B cell (primary cell): Measurements from ENCODE around the gene PRM1. TPM values are rescaled to one million over a fixed set of nuclear protein-coding genes. Genes with fewer than 3 reads are reported as not detected.

Experiments used
- ATAC-seq: fragments of 200-7000 bp; cut with Tn5 transposase; one replicate; pipeline ENCODE4 v1.10.0; 2021; ENCODE audit warnings: low read depth, mild to moderate bottlenecking, moderate number of reproducible peaks, moderate library complexity
- CTCF ChIA-PET: fragments of 350-600 bp; sonication (Branson Sonifier 250); formaldehyde crosslinking; loops from one replicate; lab custom pipeline; 2021; ENCODE audit warnings: antibody characterized with exemption, inconsistent platforms; lab: Charles Lee
- POLR2A ChIA-PET: fragments of 350-600 bp; sonication (Branson Sonifier 250); formaldehyde crosslinking; loops from one replicate; lab custom pipeline; 2021; ENCODE audit warnings: antibody characterized with exemption; lab: Charles Lee
- DNase-seq: peaks from one replicate; pipeline ENCODE4 v3.0.0; 2013
- H2AFZ ChIP-seq: 2 replicates; pipeline ENCODE4 v1.6.1; 2012; ENCODE audit warnings: mild to moderate bottlenecking, low read depth, low read length; ENCODE audit not compliant: insufficient read depth, poor library complexity, severe bottlenecking
- H3K27ac ChIP-seq, 2 donors: 1 replicate in 1 of 2; 2 replicates in 1 of 2; pipeline ENCODE4 v1.5.1; 2012 to 2013; ENCODE audit warnings: low read length in 2 of 2, mild to moderate bottlenecking in 2 of 2, moderate library complexity in 1 of 2
- H3K27me3 ChIP-seq, 4 experiments: fragments of 200-600 bp in 1 of 4; sonication (generic) in 1 of 4; replicated peaks in 1 of 4; 1 replicate in 2 of 4; 2 replicates in 2 of 4; pipeline versions ENCODE4 v1.6.1 to v1.7.0; 2013 to 2016; ENCODE audit warnings: low read length in 3 of 4, mild to moderate bottlenecking in 2 of 4, mixed read lengths in 1 of 4, moderate library complexity in 1 of 4; ENCODE audit not compliant: insufficient read depth in 4 of 4, control insufficient read depth in 3 of 4; ENCODE audit errors: control extremely low read depth in 1 of 4
- H3K36me3 ChIP-seq, 2 experiments: replicated peaks in 1 of 2; 1 replicate in 1 of 2; 2 replicates in 1 of 2; pipeline versions ENCODE4 v1.6.1 to v1.7.1; 2013; ENCODE audit warnings: low read length in 1 of 2; ENCODE audit not compliant: insufficient read depth in 2 of 2, control insufficient read depth in 1 of 2; ENCODE audit errors: control extremely low read depth in 1 of 2, extremely low read depth in 1 of 2
- H3K4me1 ChIP-seq, 2 donors: fragments of 200-600 bp in 1 of 2; sonication (generic) in 1 of 2; 1 replicate in 1 of 2; 2 replicates in 1 of 2; pipeline versions ENCODE4 v1.5.1 to v1.6.1; 2013 to 2017; ENCODE audit warnings: low read length in 2 of 2; ENCODE audit not compliant: control insufficient read depth in 2 of 2, insufficient read depth in 2 of 2
- H3K4me2 ChIP-seq: replicated peaks from 2 replicates; pipeline ENCODE3; 2012; ENCODE audit warnings: mild to moderate bottlenecking, low read depth, low read length; ENCODE audit not compliant: poor library complexity, severe bottlenecking
- H3K4me3 ChIP-seq, 5 experiments: fragments of 200-600 bp in 1 of 5; sonication (generic) in 1 of 5; 1 replicate in 3 of 5; 2 replicates in 2 of 5; pipeline versions ENCODE4 v1.5.1 to v1.7.0; 2011 to 2016; ENCODE audit warnings: low read length in 4 of 5, mild to moderate bottlenecking in 4 of 5, low read depth in 2 of 5, control low read depth in 1 of 5, moderate library complexity in 1 of 5; ENCODE audit not compliant: insufficient read depth in 1 of 5; ENCODE audit errors: control extremely low read depth in 1 of 5, extremely low read depth in 1 of 5
- H3K79me2 ChIP-seq: fragments of 200-600 bp; sonication (generic); one replicate; pipeline ENCODE4 v1.6.0; 2016; ENCODE audit warnings: low read length; ENCODE audit not compliant: control insufficient read depth, insufficient read depth
- H3K9ac ChIP-seq: fragments of 200-600 bp; sonication (generic); 2 replicates; pipeline ENCODE4 v1.6.1; 2017; ENCODE audit warnings: mild to moderate bottlenecking, low read length, moderate library complexity
- H3K9me3 ChIP-seq, 3 donors: one replicate each; pipeline versions ENCODE4 v1.6.1 to v1.7.1; 2013; ENCODE audit warnings: low read length in 2 of 3; ENCODE audit not compliant: control insufficient read depth in 2 of 3, insufficient read depth in 1 of 3; ENCODE audit errors: control extremely low read depth in 1 of 3
- H4K20me1 ChIP-seq: 2 replicates; pipeline ENCODE4 v1.6.0; 2012; ENCODE audit warnings: mild to moderate bottlenecking, low read length; ENCODE audit not compliant: insufficient read depth, control insufficient read depth, poor library complexity, severe bottlenecking
- H3K27ac Mint-ChIP-seq: one replicate; pipeline ENCODE4 v1.8.0; 2021; ENCODE audit warnings: mixed read lengths
- H3K27me3 Mint-ChIP-seq: one replicate; pipeline ENCODE4 v1.8.0; 2021; ENCODE audit warnings: mixed read lengths
- H3K4me1 Mint-ChIP-seq: one replicate; pipeline ENCODE4 v1.8.0; 2021; ENCODE audit warnings: mixed read lengths
- H3K4me3 Mint-ChIP-seq: one replicate; pipeline ENCODE4 v1.8.0; 2021; ENCODE audit warnings: mixed read lengths
- H3K9me3 Mint-ChIP-seq: one replicate; pipeline ENCODE4 v1.8.0; 2022; ENCODE audit warnings: mixed read lengths; ENCODE audit not compliant: insufficient read depth
- CTCF ChIP-seq: fragments of 200-600 bp; IDR thresholded peaks from one replicate; pipeline ENCODE4 v1.8.0; 2022; ENCODE audit warnings: antibody characterized with exemption, mild to moderate bottlenecking
- EZH2 ChIP-seq: IDR thresholded peaks from 2 replicates; pipeline ENCODE4 v1.6.1; 2012; ENCODE audit warnings: borderline replicate concordance, low read depth, mild to moderate bottlenecking, moderate library complexity, low read length; ENCODE audit not compliant: insufficient read depth, poor library complexity, severe bottlenecking
- WGBS: methylation state at CpG from one replicate; pipeline ENCODE4 v1.1.5; 2013; ENCODE audit warnings: missing lambda C conversion rate; ENCODE audit not compliant: insufficient coverage; 5-methylcytosine and 5-hydroxymethylcytosine counted together
- intact Hi-C: fragments of 100-400 bp; cut with micrococcal nuclease; formaldehyde crosslinking; loops from one replicate; pipeline ENCODE4 v1.10.0; 2022
- polyA plus RNA-seq: library from polyadenylated mRNA; depleted of rRNA; stranded (reverse); fragments of >200 nt; gene quantifications from 2 replicates; pipeline ENCODE4 v1.2.3, GENCODE V29; 2012
- total RNA-seq, 2 donors: library from RNA; stranded (reverse); fragments of 120-200 nt in 1 of 2; gene quantifications; 1 replicate in 1 of 2; 2 replicates in 1 of 2; pipeline versions ENCODE4 v1.2.3 to v1.2.4, GENCODE V29; 2013 to 2022

PRM1 gene
- total and polyA plus RNA-seq, 2 donors (not counting 1 experiment from before 2014, with no cell fraction given) = not detected

GRCh38 chr16:11255737-11256660 is 25.1 kb downstream of the PRM1 start, which contains the start of gene SOCS1:
TSS of gene SOCS1 (minus strand) at chr16:11256204. CDS start at chr16:11255478, 726 bp downstream.
- Histone ChIP-seq H3K9me3 (no peaks in the 10 kb centered on the region), H3K9ac (peak within 1 kb of the TSS; percentile 91), H2AFZ (peak within 1 kb of the TSS; percentile 97), H3K4me2 (peak within 1 kb of the TSS; percentile 98), H3K4me3 (peak within 1 kb of the TSS; percentile 65 to 90 (median 72)), H4K20me1 (peaks cover 44% of the 10 kb centered on the region), H3K27me3 (no peaks in the 10 kb centered on the region), H3K79me2 (peaks cover 20% of the 10 kb centered on the region), H3K27ac (peak within 1 kb of the TSS; percentile 86 to 90), H3K36me3 (peaks cover 2 to 17% of the 10 kb centered on the region in 2 experiments), H3K4me1 (peaks cover 50 to 62% of the 10 kb centered on the region in 2 donors)
- peak; percentile 70 for ATAC-seq
- Mint-ChIP-seq H3K27ac (peak within 1 kb of the TSS; percentile 99), H3K27me3 (no peaks in the 10 kb centered on the region), H3K4me3 (peak within 1 kb of the TSS; percentile 99), H3K9me3 (no peaks in the 10 kb centered on the region), H3K4me1 (peaks cover 53% of the 10 kb centered on the region)
- ChIA-PET POLR2A (interaction anchor here (0.5 to 5.8 kb wide), 42 partner anchors 8 to 559 kb away, joined by 3 to 89 read pairs (median 4); partner anchors contain the start of gene PRM3), CTCF (interaction anchor here (0.6 to 10.3 kb wide), 57 partner anchors 10 to 374 kb away, joined by 3 to 223 read pairs (median 4); partner anchors contain the start of gene TNP2)
- DNase-seq = peak; percentile 92
- intact Hi-C loops = loop anchor here (1.0 to 10.0 kb wide), 10 partner anchors 31 to 659 kb away; partner anchors contain the start of genes GSPT1 and NUBP1
- WGBS = under 1% methylated on average over 99 of the region's 100 CpGs
- TF ChIP-seq EZH2 = no peak
- peak; percentile 86 for TF ChIP-seq CTCF
